ENCODE data around the gene ANO6.

GRCh38 chr12:45402288-45402687, 186.4 kb downstream of the ANO6 start:
- TF ChIP-seq CTCF (conservative IDR thresholded peaks at IDR 0.05 in 1 of 2, IDR thresholded peaks at IDR 0.05 in 1 of 2; ENCODE audit: extremely low read depth in 1 of 2, insufficient read depth in 1 of 2, low read depth in 1 of 2, low read length in 2 of 2) (no peak), EZH2 (IDR thresholded peaks at IDR 0.05; ENCODE audit: borderline replicate concordance, low read length) (no peak)

Measured in mammary epithelial cell (primary cell).